ENCODE results near the gene CCR5AS.

Gene CCR5AS

DNA sequence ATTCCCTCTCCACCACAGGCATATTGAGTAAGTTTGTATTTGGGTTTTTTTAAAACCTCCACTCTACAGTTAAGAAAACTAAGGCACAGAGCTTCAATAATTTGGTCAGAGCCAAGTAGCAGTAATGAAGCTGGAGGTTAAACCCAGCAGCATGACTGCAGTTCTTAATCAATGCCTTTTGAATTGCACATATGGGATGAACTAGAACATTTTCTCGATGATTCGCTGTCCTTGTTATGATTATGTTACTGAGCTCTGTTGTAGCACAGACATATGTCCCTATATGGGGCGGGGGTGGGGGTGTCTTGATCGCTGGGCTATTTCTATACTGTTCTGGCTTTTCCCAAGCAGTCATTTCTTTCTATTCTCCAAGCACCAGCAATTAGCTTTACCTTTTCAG lies 37.7 kb downstream of the CCR5AS start:
- H3K9me2 ChIP-seq (replicated peaks; ENCODE audit: insufficient read depth), result no peaks in the 10 kb centered on the region
- H2AFZ ChIP-seq, result no peak overlapping the region
- H3K4me2 ChIP-seq, result no peak overlapping the region
- WGBS (ENCODE audit: low lambda C conversion rate, missing lambda C conversion rate), result 95% methylated on average over 4 of the region's 4 CpGs
- no peaks in the 10 kb centered on the region for H3K79me2 ChIP-seq
- H3K27ac ChIP-seq, result no peak overlapping the region
- H3K36me3 ChIP-seq (replicated peaks; ENCODE audit: insufficient read depth, low read depth), result no peaks in the 10 kb centered on the region
- TF ChIP-seq, protein P1, sequence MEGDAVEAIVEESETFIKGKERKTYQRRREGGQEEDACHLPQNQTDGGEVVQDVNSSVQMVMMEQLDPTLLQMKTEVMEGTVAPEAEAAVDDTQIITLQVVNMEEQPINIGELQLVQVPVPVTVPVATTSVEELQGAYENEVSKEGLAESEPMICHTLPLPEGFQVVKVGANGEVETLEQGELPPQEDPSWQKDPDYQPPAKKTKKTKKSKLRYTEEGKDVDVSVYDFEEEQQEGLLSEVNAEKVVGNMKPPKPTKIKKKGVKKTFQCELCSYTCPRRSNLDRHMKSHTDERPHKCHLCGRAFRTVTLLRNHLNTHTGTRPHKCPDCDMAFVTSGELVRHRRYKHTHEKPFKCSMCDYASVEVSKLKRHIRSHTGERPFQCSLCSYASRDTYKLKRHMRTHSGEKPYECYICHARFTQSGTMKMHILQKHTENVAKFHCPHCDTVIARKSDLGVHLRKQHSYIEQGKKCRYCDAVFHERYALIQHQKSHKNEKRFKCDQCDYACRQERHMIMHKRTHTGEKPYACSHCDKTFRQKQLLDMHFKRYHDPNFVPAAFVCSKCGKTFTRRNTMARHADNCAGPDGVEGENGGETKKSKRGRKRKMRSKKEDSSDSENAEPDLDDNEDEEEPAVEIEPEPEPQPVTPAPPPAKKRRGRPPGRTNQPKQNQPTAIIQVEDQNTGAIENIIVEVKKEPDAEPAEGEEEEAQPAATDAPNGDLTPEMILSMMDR (IDR thresholded peaks at IDR 0.05; ENCODE audit: poor library complexity), result no peak
- TF ChIP-seq EZH2 (IDR thresholded peaks at IDR 0.05; ENCODE audit: borderline replicate concordance) (no peak), EZH2phosphoT487 (IDR thresholded peaks at IDR 0.05; ENCODE audit: low read depth, severe bottlenecking, unreplicated experiment) (no peak)
- H3K27me3 ChIP-seq, result peaks cover 13% of the 10 kb centered on the region
- no peak for DNase-seq (ENCODE audit: low spot score)
- no peaks in the 10 kb centered on the region for H3K9me3 ChIP-seq (ENCODE audit: low read depth)
- no peaks in the 10 kb centered on the region for H3K4me1 ChIP-seq (ENCODE audit: insufficient read depth)
- no peaks in the 10 kb centered on the region for H4K20me1 ChIP-seq (ENCODE audit: insufficient read depth, poor library complexity, severe bottlenecking)
- no peak overlapping the region for H3K4me3 ChIP-seq

DNA sequence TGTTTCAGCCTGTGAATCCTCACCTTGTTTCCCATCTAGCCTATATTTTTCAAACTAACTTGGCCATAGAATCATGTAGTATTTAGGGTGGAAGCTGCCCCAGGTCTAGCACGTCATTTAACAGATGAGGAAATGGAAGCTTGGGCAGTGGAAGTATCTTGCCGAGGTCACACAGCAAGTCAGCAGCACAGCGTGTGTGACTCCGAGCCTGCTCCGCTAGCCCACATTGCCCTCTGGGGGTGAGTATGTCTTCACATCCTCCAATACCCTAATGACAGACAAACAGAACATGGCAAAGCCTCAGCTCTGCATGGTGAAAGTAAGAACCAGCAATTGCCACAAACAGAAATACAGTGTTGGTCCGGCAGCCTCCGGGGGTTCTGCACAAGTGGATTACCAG lies 38.3 kb downstream of the CCR5AS start:
- H3K9me3 ChIP-seq (ENCODE audit: low read depth), result no peaks in the 10 kb centered on the region
- H3K4me3 ChIP-seq, result no peak overlapping the region
- H3K27ac ChIP-seq, result no peak overlapping the region
- H3K4me2 ChIP-seq, result no peak overlapping the region
- TF ChIP-seq EZH2phosphoT487 (IDR thresholded peaks at IDR 0.05; ENCODE audit: low read depth, severe bottlenecking, unreplicated experiment) (no peak), EZH2 (IDR thresholded peaks at IDR 0.05; ENCODE audit: borderline replicate concordance) (no peak)
- TF ChIP-seq, protein P1 (IDR thresholded peaks at IDR 0.05; ENCODE audit: poor library complexity), result peak; percentile 25
- H3K9me2 ChIP-seq (replicated peaks; ENCODE audit: insufficient read depth), result no peaks in the 10 kb centered on the region
- H3K36me3 ChIP-seq (replicated peaks; ENCODE audit: insufficient read depth, low read depth), result no peaks in the 10 kb centered on the region
- peak; percentile 40 for DNase-seq (ENCODE audit: low spot score)
- no peaks in the 10 kb centered on the region for H3K79me2 ChIP-seq
- WGBS (ENCODE audit: low lambda C conversion rate, missing lambda C conversion rate), result 60% methylated on average over 7 of the region's 7 CpGs
- peaks cover 14% of the 10 kb centered on the region for H3K27me3 ChIP-seq
- no peaks in the 10 kb centered on the region for H4K20me1 ChIP-seq (ENCODE audit: insufficient read depth, poor library complexity, severe bottlenecking)
- H3K4me1 ChIP-seq (ENCODE audit: insufficient read depth), result no peaks in the 10 kb centered on the region
- H2AFZ ChIP-seq, result no peak overlapping the region

DNA sequence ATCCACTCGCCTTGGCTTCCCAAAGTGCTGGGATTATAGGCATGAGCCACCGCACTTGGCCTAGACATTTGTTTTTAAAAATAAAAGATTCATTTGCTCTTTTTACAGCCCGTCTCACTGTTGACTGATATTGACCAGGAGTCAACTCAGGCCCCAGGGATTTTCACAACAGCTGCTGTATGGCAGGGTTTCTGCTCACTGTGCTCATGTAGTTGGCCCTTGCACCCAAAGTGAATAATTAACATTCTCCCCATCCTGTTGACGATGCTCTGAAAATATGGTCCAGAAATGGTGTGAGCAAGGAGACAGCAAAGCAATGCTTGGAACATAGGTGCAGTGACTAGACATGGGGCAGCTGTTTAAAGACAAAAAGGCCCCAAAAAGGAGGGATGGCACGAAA lies 39.1 kb downstream of the CCR5AS start:
- Histone ChIP-seq H3K4me2 (no peak overlapping the region), H3K4me1 (ENCODE audit: insufficient read depth) (no peaks in the 10 kb centered on the region), H3K27ac (no peak overlapping the region), H3K9me2 (replicated peaks; ENCODE audit: insufficient read depth) (no peaks in the 10 kb centered on the region), H3K4me3 (no peak overlapping the region), H3K36me3 (replicated peaks; ENCODE audit: insufficient read depth, low read depth) (no peaks in the 10 kb centered on the region), H3K27me3 (peaks cover 6% of the 10 kb centered on the region), H2AFZ (no peak overlapping the region), H4K20me1 (ENCODE audit: insufficient read depth, poor library complexity, severe bottlenecking) (no peaks in the 10 kb centered on the region), H3K79me2 (no peaks in the 10 kb centered on the region), H3K9me3 (ENCODE audit: low read depth) (no peaks in the 10 kb centered on the region)
- 73% methylated on average over 5 of the region's 5 CpGs for WGBS (ENCODE audit: low lambda C conversion rate, missing lambda C conversion rate)
- peak; percentile 38 for DNase-seq (ENCODE audit: low spot score)
- TF ChIP-seq, protein P1 (IDR thresholded peaks at IDR 0.05; ENCODE audit: poor library complexity), result no peak

Measured in hepatocyte (in vitro differentiated cells).